Loucy (cell line): ENCODE data around the gene NHSL1.
A peak's percentile ranks its signal among the peaks of the same experiment; 100 is the strongest.

ENCODE experiments used
- H2AFZ ChIP-seq: fragments of 200-600 bp; sonication (generic); 2 replicates; pipeline ENCODE4 v1.6.0; 2016; ENCODE audit warnings: antibody characterized with exemption, mild to moderate bottlenecking, low read length, moderate library complexity
- H3F3A ChIP-seq: fragments of 200-600 bp; 2 replicates; pipeline ENCODE4 v1.6.0; 2016; ENCODE audit warnings: antibody characterized with exemption, low read depth, mild to moderate bottlenecking
- H3K27me3 ChIP-seq: fragments of 200-600 bp; sonication (generic); 2 replicates; pipeline ENCODE4 v1.6.1; 2014; ENCODE audit warnings: low read length, mild to moderate bottlenecking; ENCODE audit not compliant: insufficient read depth, poor library complexity, severe bottlenecking
- H3K36me3 ChIP-seq: fragments of 200-600 bp; sonication (generic); 2 replicates; pipeline ENCODE4 v1.6.1; 2016; ENCODE audit warnings: low read length; ENCODE audit not compliant: insufficient read depth
- H3K4me1 ChIP-seq: fragments of 200-600 bp; sonication (generic); 2 replicates; pipeline ENCODE4 v1.5.1; 2014; ENCODE audit warnings: low read length, mild to moderate bottlenecking; ENCODE audit not compliant: insufficient read depth, poor library complexity, severe bottlenecking
- H3K4me2 ChIP-seq: fragments of 200-600 bp; sonication (generic); 2 replicates; pipeline ENCODE4 v1.6.0; 2014; ENCODE audit warnings: antibody characterized with exemption, low read length, low read depth, mild to moderate bottlenecking; ENCODE audit not compliant: poor library complexity, severe bottlenecking
- H3K4me3 ChIP-seq: fragments of 200-600 bp; sonication (generic); 2 replicates; pipeline ENCODE4 v1.5.1; 2014; ENCODE audit warnings: low read length, mild to moderate bottlenecking, mixed read lengths; ENCODE audit not compliant: poor library complexity, severe bottlenecking
- H3K79me2 ChIP-seq: fragments of 200-600 bp; sonication (generic); 2 replicates; pipeline ENCODE4 v1.6.1; 2014; ENCODE audit warnings: low read length; ENCODE audit not compliant: insufficient read depth
- H3K9ac ChIP-seq: fragments of 200-600 bp; sonication (generic); 2 replicates; pipeline ENCODE4 v1.6.0; 2014; ENCODE audit warnings: mild to moderate bottlenecking, low read depth, low read length, moderate library complexity; ENCODE audit not compliant: poor library complexity, severe bottlenecking
- H3K9me2 ChIP-seq: fragments of 200-600 bp; sonication (generic); replicated peaks from 2 replicates; pipeline ENCODE4 v1.6.1; 2016; ENCODE audit warnings: low read depth, low read length, mixed read lengths
- H3K9me3 ChIP-seq: fragments of 200-600 bp; sonication (generic); 2 replicates; pipeline ENCODE4 v1.6.1; 2014; ENCODE audit warnings: mild to moderate bottlenecking, antibody characterized with exemption, low read length, low read depth; ENCODE audit not compliant: insufficient read depth
- H4K20me1 ChIP-seq: fragments of 200-600 bp; sonication (generic); 2 replicates; pipeline ENCODE4 v1.6.0; 2014; ENCODE audit warnings: antibody characterized with exemption, low read length, mild to moderate bottlenecking; ENCODE audit not compliant: insufficient read depth, poor library complexity, severe bottlenecking
- CTCF ChIP-seq: fragments of 200-600 bp; sonication (generic); conservative IDR thresholded peaks from 2 replicates; pipeline ENCODE4 v1.5.1; 2014; ENCODE audit warnings: mild to moderate bottlenecking, antibody characterized with exemption, low read length
- EZH2phosphoT487 ChIP-seq: fragments of 200-600 bp; IDR thresholded peaks from 2 replicates; pipeline ENCODE4 v1.6.1; 2018; ENCODE audit warnings: antibody characterized with exemption, mild to moderate bottlenecking, moderate library complexity, borderline replicate concordance

Gene NHSL1

GRCh38 chr6:138524526-138524925 is 25.2 kb upstream of the NHSL1 start:
- no peak for TF ChIP-seq EZH2phosphoT487
- H3K9me3 ChIP-seq = no peaks in the 10 kb centered on the region
- no peaks in the 10 kb centered on the region for H3K79me2 ChIP-seq

GRCh38 chr6:138523347-138524210 is 24.3 kb upstream of the NHSL1 start:
- Histone ChIP-seq H3K9me3 (no peaks in the 10 kb centered on the region), H4K20me1 (no peaks in the 10 kb centered on the region), H3K4me2 (no peak overlapping the region), H3K27me3 (no peaks in the 10 kb centered on the region), H3K4me3 (no peak overlapping the region), H3K9me2 (no peaks in the 10 kb centered on the region), H3K9ac (no peak overlapping the region), H2AFZ (no peak overlapping the region), H3K4me1 (peaks cover 12% of the 10 kb centered on the region), H3K79me2 (no peaks in the 10 kb centered on the region), H3F3A (no peaks in the 10 kb centered on the region), H3K36me3 (no peaks in the 10 kb centered on the region)
- TF ChIP-seq CTCF (no peak), EZH2phosphoT487 (no peak)

More at GRCh38 chr6:138524526-138524925, 25.2 kb upstream of the NHSL1 start:
- no peak overlapping the region for H3K4me3 ChIP-seq
- H3K4me2 ChIP-seq = no peak overlapping the region
- H3F3A ChIP-seq = no peaks in the 10 kb centered on the region
- H4K20me1 ChIP-seq = no peaks in the 10 kb centered on the region
- no peaks in the 10 kb centered on the region for H3K9me2 ChIP-seq
- no peak overlapping the region for H3K9ac ChIP-seq
- no peak overlapping the region for H2AFZ ChIP-seq
- peaks cover 12% of the 10 kb centered on the region for H3K4me1 ChIP-seq
- no peaks in the 10 kb centered on the region for H3K36me3 ChIP-seq
- no peaks in the 10 kb centered on the region for H3K27me3 ChIP-seq

- peaks cover 12% of the 10 kb centered on the region for H3K4me1 ChIP-seq
- no peak for TF ChIP-seq EZH2phosphoT487
- TF ChIP-seq CTCF = no peak
- H3K4me3 ChIP-seq = no peak overlapping the region
- no peak overlapping the region for H2AFZ ChIP-seq
- no peaks in the 10 kb centered on the region for H3K9me3 ChIP-seq
- H4K20me1 ChIP-seq = no peaks in the 10 kb centered on the region
- peak overlapping the region; percentile 42 for H3K4me2 ChIP-seq
- no peaks in the 10 kb centered on the region for H3K9me2 ChIP-seq
- no peaks in the 10 kb centered on the region for H3K79me2 ChIP-seq
- no peak overlapping the region for H3K9ac ChIP-seq
- H3K27me3 ChIP-seq = no peaks in the 10 kb centered on the region
- H3F3A ChIP-seq = no peaks in the 10 kb centered on the region
- H3K36me3 ChIP-seq = no peaks in the 10 kb centered on the region
Measured at GRCh38 chr6:138522611-138523010, 23.3 kb upstream of the NHSL1 start.
